Lower leg skin (tissue), 4 donors: Measurements from ENCODE around the gene TRAPPC4. TPM values are rescaled to one million over a fixed set of nuclear protein-coding genes. Genes with fewer than 3 reads are reported as not detected.

Source experiments
- microRNA-seq, 2 donors: library from miRNA; unstranded; fragments of <30 nt; microRNA quantifications; one replicate each; pipeline ENCODE4, GENCODE V29; 2016; ENCODE audit warnings: borderline replicate concordance in 2 of 2, borderline number of aligned reads in 1 of 2
- total RNA-seq, 4 donors: library from RNA; depleted of rRNA; stranded (reverse); fragments of >200 nt; gene quantifications; one replicate each; pipeline ENCODE4 v1.1.0, GENCODE V29; 2016

The TRAPPC4 gene
- total RNA-seq, 4 donors from 2014 or later: 40.3 to 53.4 (median 52.2) TPM

Small RNAs within 50 kb of the gene (microRNA-seq; reads per million reads assigned to microRNA genes)
- 0 reads per million in 2 donors for gene MIR3656

Other genes starting within 250 kb of the TRAPPC4 start
- 100 to 1,000 TPM in 2 of 4 donors, 10 to 100 TPM in 2; 71.8 to 117 (median 88.6) TPM for gene DDX6, start 227.6 kb upstream of the TRAPPC4 start, total RNA-seq
- not detected for gene CXCR5, start 134.9 kb upstream of the TRAPPC4 start, total RNA-seq
- 10 to 100 TPM; 34.5 to 59.4 (median 45.8) TPM for gene BCL9L, start 92.8 kb upstream of the TRAPPC4 start, total RNA-seq
- gene UPK2, start 62.5 kb upstream of the TRAPPC4 start, total RNA-seq: not detected
- gene FOXR1, start 47.0 kb upstream of the TRAPPC4 start, total RNA-seq: not detected
- gene CENATAC, start 20.6 kb upstream of the TRAPPC4 start, total RNA-seq: 10 to 100 TPM; 21.2 to 66.8 (median 39.9) TPM
- gene RPS25, start 423 bp upstream of the TRAPPC4 start, total RNA-seq: 1,000 to 10,000 TPM; 1,252 to 2,859 (median 1,930) TPM
- gene SLC37A4, start 12.1 kb downstream of the TRAPPC4 start, total RNA-seq: 10 to 100 TPM; 14.0 to 25.4 (median 19.5) TPM
- gene HYOU1, start 38.4 kb downstream of the TRAPPC4 start, total RNA-seq: 10 to 100 TPM; 21.8 to 47.0 (median 33.0) TPM
- gene VPS11, start 49.1 kb downstream of the TRAPPC4 start, total RNA-seq: 10 to 100 TPM; 30.2 to 44.1 (median 41.3) TPM
- gene HMBS, start 66.1 kb downstream of the TRAPPC4 start, total RNA-seq: 10 to 100 TPM in 3 of 4 donors, 1 to 10 TPM in 1; 8.8 to 11.9 (median 11.1) TPM
- 10 to 100 TPM; 18.9 to 46.9 (median 27.5) TPM for gene DPAGT1, start 83.1 kb downstream of the TRAPPC4 start, total RNA-seq
- gene C2CD2L, start 88.6 kb downstream of the TRAPPC4 start, total RNA-seq: 10 to 100 TPM; 16.8 to 27.2 (median 22.6) TPM
- gene HINFP, start 102.8 kb downstream of the TRAPPC4 start, total RNA-seq: 10 to 100 TPM; 15.0 to 39.6 (median 31.2) TPM
- gene ABCG4, start 130.3 kb downstream of the TRAPPC4 start, total RNA-seq: 1 to 10 TPM in 1 of 4 donors, under 1 TPM in 3; 0.52 to 1.1 (median 0.67) TPM
- gene NLRX1, start 150.0 kb downstream of the TRAPPC4 start, total RNA-seq: 10 to 100 TPM; 31.4 to 58.0 (median 47.1) TPM
- under 1 TPM in 2 of 4 donors, not detected in 2; 0.27 to 0.53 TPM for gene NHERF4, start 166.7 kb downstream of the TRAPPC4 start, total RNA-seq
- gene CBL, start 187.6 kb downstream of the TRAPPC4 start, total RNA-seq: 10 to 100 TPM; 11.7 to 14.6 (median 14.0) TPM